GM23338 (cell line): ENCODE data around the gene ZBTB7C.

ENCODE experiments used
- CREB1 ChIP-seq: fragments of 250-450 bp; sonication (Bioruptor Pico); IDR thresholded peaks from 2 replicates; pipeline ENCODE4 v1.5.0; 2020; ENCODE audit warnings: low read depth, mild to moderate bottlenecking, moderate library complexity
- CTCF ChIP-seq, 2 experiments: fragments of 200-600 bp in 1 of 2; sonication (generic) in 1 of 2; conservative IDR thresholded peaks; 2 replicates each; pipeline versions ENCODE4 v1.5.1 to v1.6.1; 2016 to 2017; ENCODE audit warnings: antibody characterized with exemption in 2 of 2, low read depth in 2 of 2, mild to moderate bottlenecking in 2 of 2, moderate library complexity in 1 of 2
- ETS1 ChIP-seq: IDR thresholded peaks from 2 replicates; pipeline ENCODE4 v1.6.1; 2016; ENCODE audit warnings: antibody characterized with exemption
- EZH2 ChIP-seq: fragments of 200-600 bp; sonication (generic); IDR thresholded peaks from one replicate; pipeline ENCODE4 v1.8.0; 2017; ENCODE audit warnings: antibody characterized with exemption, mild to moderate bottlenecking, low read depth; ENCODE audit not compliant: unreplicated experiment
- EZH2phosphoT487 ChIP-seq: fragments of 200-600 bp; sonication (generic); IDR thresholded peaks from one replicate; pipeline ENCODE4 v1.8.1; 2018; ENCODE audit warnings: antibody characterized with exemption; ENCODE audit not compliant: unreplicated experiment
- JUNB ChIP-seq: IDR thresholded peaks from one replicate; pipeline ENCODE4 v1.6.1; 2016; ENCODE audit warnings: antibody characterized with exemption; ENCODE audit not compliant: unreplicated experiment
- NANOG ChIP-seq: IDR thresholded peaks from 2 replicates; pipeline ENCODE4 v1.6.1; 2016; ENCODE audit warnings: antibody characterized with exemption, borderline replicate concordance
- POLR2AphosphoS5 ChIP-seq: IDR thresholded peaks from 2 replicates; pipeline ENCODE4 v1.6.1; 2016; ENCODE audit warnings: antibody characterized with exemption, low read depth
- REST ChIP-seq: IDR thresholded peaks from one replicate; pipeline ENCODE4 v1.6.1; 2018; ENCODE audit warnings: antibody characterized with exemption; ENCODE audit not compliant: unreplicated experiment
- STAT1 ChIP-seq: IDR thresholded peaks from one replicate; pipeline ENCODE4 v1.6.1; 2016; ENCODE audit warnings: antibody characterized with exemption; ENCODE audit not compliant: unreplicated experiment
- ZNF114 ChIP-seq: fragments of 250-450 bp; sonication (Bioruptor Pico); IDR thresholded peaks from 2 replicates; pipeline ENCODE4 v1.5.0; 2020; ENCODE audit warnings: mild to moderate bottlenecking, moderate library complexity
- ZNF331 ChIP-seq: fragments of 250-450 bp; sonication (Bioruptor Pico); IDR thresholded peaks from 2 replicates; pipeline ENCODE4 v1.5.0; 2020; ENCODE audit warnings: low read depth, mild to moderate bottlenecking, moderate library complexity

- TF ChIP-seq CTCF (conservative IDR thresholded peaks at IDR 0.05; ENCODE audit: low read depth in 2 of 2) (no peak), POLR2AphosphoS5 (no peak), EZH2 (no peak), JUNB (no peak), CREB1 (CRISPR knock-in tag) (no peak), EZH2phosphoT487 (no peak), NANOG (no peak), REST (no peak), ETS1 (no peak), STAT1 (no peak), ZNF331 (no peak), ZNF114 (CRISPR knock-in tag) (no peak)
Measured at GRCh38 chr18:48308755-48309575, 100.2 kb downstream of the ZBTB7C start.
